HG02571 (cell line): ENCODE results near the gene PLK3.
"Not testable (repeated sequence)": the region's sequence is repeated elsewhere in the genome, so short reads cannot be mapped to it uniquely, and the experiment has no call there.

Experiments
- ATAC-seq: cut with Tn5 transposase; IDR thresholded peaks from one replicate; pipeline ENCODE4 v1.9.1; 2021; ENCODE audit warnings: mild to moderate bottlenecking, moderate library complexity; ENCODE audit not compliant: unreplicated experiment

Gene PLK3

DNA sequence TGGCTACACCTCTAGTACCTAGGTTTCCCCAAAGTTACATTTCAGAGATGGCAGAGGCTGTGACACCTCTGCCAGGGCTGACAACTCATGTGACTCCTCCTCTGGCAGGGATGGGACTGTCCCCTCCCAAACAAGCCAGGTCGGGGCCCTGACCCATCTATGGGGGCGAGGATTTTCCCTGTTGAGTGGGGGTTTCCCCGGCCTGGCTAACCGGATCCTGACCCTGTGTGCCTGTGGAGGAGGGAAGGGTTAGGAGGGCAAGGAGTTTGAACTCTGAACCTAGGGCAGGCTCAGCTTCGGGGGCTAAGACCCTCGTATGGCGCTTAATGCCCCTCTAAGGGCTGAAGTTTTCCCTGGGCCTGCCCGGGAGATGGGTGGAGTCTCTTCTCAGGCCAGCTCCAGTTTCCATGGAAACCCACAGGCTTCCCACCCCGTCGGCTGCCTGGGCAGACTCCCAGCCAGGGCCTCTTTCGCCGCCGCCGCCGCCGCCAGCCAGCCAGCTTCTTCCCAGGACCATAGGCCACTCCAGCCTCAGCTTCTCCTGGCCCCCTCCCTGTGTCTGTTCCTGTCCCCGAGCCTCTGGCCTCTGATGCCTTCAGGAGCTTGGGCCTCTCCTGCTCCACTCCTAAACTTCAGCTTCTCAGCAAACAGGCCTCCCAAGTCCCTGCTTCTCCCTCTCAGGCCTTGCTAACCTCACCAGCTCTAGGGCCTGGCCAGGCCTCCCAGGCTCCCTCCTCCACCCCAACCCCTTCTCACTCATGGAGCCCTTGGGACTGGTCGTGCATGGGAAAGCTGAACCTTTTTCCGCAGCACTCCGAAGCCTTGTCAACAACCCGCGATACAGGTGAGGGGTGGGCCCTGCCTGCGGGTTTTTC is 8.1 kb downstream of the PLK3 start, which contains the start of gene BTBD19:
Gene BTBD19, plus strand, starts transcription at position 461 of the 875 bp plus-strand sequence. Its CDS starts 298 bp downstream, at position 759.
- peak; percentile 33 for ATAC-seq

DNA sequence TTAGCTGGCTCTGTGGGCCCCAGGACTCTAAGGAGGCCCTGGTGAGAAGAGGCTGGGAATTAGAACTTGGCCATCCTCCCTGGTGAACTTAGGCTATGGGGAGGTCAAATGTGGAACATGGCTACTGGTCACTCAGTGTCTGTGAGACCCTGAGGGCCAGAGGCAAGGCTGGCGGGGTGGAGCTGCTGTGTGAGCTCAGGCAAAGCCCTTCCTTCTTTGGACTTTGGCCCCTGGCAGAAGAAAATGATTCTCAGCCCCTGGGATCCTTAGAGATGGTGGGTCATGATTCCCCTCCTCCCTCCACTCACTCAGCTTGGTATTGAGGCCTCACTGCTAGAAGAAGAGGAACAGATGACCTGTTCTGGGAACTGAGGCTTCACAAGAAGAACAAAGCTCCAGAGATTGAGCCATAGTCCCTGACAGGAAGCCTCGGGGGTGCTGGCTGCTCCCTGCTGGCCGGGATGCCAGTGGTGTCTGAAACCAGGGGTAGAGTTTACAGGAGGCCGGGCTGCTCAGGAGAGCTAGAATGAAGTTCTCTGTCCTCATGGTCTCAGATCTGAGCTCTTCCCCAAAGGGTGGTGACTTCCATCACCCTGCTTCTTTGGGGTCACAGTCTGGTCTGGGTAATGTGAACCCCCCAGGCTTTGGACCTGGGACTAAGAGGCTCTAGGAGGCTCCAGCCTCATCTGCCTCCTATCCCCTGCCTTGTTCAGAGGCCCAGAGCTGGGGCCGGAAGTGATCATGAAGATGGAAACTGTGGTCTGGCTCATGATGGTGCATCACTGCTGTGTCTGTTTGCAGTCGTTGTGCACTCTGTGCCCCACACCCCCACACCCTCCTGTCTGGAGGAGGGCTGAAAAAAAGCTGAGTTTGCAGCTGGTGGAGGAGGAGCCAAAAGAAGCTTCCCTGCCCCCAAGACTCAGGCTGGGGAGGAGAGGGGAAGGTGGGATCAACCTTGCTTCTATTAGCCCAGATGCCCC is 9.1 kb downstream of the PLK3 start:
- peak; percentile 39 for ATAC-seq

DNA sequence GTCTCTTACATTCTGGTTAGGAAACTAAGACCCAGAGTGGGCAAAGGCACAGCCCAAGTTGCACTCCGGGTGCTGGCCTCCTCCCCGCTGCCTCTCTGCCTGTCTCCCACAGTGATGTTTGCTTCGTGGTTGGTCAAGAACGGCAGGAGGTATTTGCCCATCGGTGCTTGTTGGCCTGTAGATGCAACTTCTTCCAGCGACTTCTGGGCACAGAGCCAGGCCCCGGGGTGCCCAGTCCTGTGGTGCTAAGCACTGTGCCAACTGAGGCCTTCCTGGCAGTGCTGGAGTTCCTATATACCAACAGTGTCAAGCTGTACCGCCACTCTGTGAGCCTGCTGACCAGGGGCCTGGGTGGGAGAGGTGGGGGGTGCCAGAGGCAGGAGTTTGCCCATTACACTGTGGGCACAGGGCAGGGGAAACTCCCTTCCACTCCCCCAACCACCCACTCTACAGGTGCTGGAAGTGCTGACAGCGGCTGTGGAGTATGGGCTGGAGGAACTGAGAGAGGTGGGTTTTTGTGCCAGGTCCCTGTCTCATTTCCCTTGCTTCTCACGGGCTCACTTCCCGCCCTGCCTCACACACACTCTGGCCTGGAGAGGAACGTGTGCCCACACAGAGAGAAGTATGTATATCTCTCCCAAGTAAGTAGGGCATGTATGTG is 10.1 kb downstream of the PLK3 start:
- no peak for ATAC-seq

DNA sequence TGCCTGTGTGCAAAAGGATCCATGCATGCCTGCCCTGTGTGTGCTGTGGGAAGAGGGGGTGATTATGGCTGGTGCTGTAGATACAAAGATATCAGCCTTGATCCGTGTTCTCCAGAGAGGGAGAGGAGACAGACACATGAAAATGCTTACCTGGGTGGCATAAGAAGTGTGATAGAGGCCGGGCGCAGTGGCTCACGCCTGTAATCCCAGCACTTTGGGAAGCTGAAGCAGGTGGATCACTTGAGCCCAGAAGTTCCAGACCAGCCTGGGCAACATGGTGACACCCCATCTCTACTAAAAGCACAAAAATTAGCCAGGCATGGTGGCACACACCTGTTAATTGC is 10.6 kb downstream of the PLK3 start:
- ATAC-seq, result not testable (repeated sequence)

DNA sequence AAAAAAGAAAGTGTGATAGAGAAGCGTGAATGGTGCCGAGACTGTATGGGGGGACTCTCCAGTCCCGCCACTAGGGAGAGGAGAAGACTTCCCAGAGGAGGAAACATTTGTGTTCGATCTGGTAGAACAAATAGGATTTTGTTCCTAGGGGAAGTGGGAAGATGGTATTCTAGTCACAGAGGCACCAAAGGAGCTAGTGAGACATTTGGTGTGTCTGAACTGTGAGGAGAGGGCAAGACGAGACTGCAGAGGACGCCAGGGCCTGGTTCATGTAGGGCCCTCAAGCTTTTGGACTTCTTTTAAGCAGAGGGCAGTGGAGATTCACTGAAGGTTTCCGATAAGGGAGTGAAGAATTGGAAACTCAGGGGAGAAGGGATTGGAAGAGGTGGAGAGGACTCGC is 11.1 kb downstream of the PLK3 start:
- no peak for ATAC-seq

DNA sequence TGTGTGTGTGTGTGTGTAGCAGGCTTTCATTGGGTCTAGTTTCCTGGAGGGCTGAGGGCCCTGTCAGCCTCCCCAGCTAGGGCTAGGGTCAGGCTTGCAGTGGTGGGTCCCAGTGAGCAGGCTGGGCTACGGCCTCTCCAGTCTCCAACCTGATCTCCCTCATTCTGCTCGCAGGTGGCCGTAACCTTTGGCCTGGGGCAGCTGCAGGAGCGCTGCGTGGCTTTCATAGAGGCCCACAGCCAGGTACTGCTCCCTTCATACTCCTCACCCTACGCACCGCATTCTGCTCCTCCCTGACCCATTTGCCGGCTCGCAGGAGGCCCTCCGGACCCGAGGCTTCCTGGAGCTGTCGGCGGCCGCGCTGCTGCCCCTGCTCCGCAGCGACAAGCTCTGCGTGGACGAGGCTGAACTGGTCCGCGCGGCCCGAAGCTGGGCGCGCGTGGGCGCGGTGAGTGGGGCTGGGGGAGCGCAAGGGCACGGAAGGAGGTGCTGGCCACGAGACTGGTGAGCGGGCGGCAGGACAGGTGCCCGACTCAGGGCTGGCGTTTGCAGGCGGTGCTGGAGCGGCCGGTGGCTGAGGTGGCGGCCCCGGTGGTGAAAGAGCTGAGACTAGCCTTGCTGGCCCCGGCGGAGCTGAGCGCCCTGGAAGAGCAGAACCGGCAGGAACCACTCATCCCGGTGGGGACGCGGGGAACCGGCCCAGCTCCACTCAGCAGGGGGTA is 12.8 kb downstream of the PLK3 start:
- ATAC-seq, result no peak

DNA sequence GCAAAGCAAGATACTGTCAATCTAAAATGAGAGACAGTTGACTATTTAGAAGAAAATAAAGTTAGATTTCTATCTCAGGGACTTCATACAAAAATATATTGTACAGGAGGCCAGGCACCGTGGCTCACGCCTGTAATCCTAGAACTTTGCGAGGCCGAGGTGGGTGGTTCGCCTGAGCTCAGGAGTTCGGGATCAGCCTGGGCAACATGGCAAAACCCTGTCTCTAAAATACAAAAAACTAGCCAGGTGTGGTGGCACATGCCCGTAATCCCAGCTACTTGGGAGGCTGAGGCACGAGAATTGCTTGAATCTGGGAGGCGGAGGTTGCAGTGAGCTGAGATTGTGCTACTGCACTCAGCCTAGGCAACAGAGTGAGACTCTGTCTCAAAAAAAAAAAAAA is 15.7 kb downstream of the PLK3 start:
- ATAC-seq, result not testable (repeated sequence)

DNA sequence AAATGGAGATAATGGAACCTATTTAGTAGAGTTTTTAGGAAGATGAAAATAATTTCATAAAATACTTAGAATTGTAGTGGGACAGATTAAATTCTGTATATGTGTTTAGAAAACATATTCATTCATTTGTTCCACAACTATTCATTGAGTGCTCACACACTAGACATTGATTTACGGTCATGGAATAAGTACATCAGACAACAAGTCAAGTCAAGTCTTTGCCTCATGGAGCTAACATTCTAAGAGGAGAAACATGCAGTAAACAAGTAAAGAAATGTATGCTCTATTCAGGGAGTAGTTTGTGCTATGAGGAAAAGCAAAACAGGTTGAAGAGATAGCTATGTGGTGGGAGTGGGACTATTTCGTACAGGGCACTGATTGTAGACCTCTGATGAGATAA is 17.1 kb downstream of the PLK3 start:
- ATAC-seq, result no peak

DNA sequence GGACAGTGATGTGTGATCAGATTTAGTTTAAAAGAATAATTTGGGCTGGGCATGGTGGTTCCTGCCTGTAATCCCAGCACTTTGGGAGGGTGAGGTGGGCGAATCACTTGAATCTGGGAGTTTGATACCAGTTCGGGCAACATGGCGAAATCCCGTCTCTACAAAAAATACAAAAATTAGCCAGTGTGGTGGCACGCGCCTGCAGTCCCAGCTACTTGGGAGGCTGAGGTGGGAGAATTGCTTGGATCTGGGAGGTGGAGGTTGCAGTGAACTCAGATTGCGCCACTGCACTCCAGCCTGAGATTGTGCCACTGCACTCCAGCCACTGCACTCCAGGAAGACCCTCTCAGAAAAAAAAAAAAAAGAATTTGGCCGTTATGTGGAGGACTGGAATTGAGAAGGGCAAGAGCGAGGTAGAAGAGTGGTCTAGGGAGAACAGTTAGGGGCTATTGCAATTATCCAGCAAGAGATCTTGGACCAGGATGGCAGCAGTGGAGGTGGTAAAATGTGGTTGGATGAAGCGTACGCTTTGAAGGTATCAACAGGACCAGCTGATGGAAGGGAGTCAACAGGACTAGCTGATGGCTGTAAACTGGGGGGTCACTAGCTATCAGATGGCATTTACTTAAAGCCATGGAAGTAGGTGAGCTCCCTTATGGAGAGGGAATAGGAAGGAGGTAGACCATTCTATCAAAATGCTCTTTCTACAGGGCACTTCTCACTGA is 17.8 kb downstream of the PLK3 start:
- no peak for ATAC-seq

DNA sequence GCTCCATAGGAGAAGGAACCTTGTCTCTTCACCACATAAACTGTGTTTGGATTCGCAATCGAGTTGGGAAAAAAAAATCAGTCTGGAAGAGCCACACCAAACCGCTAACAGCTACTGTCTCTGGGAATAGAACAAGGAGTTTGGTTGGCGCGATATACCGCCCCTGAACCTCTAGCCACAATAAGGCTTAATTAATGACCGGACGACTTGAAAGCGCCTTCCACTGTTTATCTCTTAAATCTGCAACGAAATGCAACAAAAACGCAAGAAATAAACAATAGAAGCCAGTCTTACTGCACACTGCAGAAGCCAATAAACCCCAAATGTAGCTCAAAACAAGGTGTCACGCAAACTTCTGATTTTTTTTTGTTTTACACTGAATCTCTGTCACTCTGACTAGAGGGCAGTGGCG is 19.0 kb downstream of the PLK3 start:
- ATAC-seq, result peak; percentile 3

DNA sequence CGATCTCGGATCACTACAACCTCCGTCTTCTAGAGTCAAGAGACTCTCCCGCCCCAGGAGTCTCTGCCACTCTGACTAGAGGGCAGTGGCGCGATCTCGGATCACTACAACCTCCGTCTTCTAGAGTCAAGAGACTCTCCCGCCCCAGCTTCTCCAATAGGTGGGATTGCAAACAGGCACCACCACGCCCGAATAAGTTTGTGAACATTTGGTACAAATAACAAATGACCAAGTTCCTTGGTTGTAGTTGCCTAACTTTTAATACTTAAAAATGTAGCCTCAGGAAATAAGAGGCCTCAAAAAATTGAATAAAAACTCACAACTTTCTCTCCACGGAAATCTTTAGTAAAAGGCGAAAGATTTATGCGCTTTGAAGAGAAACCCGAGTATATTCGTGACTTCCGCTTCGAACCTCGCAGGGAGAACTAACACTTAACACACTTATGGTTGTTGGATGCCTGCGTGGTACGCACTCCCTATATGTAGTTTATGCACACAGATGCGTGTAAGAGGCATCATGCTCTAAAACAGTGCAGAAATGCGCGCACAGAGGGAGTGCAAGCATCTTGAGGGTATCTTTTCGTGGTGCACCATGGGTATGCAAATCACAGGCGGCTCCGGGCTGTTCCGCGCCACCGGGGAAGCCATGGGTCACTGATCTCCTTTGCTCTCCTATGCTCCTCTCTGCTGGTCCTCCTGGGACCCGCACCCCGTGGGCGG is 19.6 kb downstream of the PLK3 start:
- ATAC-seq, result peak; percentile 76

DNA sequence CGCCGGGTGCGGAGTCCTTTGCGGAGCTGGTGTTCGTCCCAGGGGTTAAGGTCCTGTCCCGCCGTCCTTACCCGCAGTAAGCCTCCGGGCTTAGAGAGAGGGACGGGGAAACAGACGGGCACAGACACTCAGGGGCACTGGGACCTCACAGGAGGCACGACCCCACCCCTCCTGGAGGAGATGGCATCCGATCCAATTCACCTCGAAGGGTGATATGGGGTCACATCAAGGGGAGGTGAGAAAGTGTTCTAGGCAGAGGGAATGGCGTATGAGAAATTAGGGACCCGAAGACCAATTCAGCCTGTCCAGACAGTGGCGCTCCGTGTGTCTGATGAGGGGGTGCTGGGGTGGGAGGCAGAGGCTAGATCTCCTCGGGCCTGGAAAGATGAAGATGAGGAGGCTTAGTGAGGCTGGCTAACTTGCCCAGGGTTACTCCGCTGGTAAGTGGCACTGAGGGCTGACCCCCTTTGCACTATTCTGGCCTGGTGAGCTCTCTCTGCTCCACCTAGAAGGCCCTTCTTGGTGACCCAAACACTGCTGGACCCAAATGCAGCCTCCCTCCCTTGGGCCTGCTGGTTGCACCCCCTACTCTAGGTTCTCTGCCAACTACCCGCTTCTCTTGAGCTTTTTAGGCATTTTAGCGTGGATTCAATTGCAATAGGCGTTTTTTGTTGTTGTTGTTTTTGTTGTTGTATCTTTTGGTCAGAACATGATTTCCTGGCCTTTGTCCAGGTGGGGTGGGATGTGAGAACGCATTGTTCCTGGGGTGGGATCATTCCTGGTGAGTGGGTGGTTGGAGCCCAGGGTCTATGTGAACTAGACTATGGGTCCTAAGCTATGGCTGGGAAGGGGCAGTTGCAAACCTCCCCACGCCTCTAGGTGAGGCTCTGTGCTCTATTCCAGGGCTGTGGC is 20.4 kb downstream of the PLK3 start:
- no peak for ATAC-seq

DNA sequence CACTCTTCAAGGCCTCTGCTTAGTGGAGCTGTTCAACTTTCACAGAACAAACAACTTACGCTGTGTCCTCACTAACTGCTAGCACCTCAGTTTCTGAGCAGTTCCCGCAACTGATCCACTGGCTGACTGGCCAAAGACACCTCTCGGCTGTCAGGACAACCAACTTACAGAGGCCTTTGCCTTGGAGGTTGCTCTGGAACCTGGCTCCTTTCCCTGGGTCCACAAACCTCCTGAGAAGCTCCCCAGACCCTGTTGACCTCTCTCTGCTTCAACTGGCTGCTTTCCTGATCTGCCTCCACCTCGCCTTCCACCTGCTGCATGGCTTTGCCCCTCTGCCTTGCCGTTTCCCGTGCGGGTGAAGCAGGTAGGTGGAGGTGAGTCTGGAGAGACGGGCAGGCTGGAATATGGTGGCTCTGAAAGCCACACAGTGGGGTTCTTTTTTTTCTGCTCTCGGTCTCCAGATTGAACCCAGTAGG is 21.1 kb downstream of the PLK3 start:
- ATAC-seq, result no peak

DNA sequence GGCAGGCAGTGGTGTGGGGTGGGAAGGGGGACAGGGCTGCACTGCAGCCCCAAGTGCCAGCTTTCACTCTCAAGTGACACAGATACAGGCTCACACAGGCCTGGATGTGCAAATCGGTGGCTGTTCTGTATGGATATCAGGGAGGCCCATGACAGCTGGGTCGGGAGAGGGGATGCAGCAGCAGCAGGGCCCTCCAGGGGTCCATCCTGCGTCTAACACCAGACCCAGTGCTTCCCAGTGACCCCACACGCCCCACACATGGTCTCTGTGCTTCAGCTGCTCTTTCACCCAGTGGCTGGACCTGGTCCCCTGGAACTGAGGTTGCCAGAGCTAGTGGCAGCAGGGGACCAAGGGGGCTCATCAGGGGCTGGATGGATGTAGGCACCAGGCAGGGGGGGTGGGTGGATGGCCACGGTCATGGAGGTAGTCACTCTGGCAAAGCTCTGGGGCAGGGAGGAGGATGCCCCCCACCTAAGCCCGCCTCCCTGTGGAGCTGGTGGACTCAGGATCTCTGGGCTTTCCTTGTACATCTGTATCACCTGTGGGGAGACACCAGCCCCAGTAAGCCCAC is 22.0 kb downstream of the PLK3 start:
- ATAC-seq, result no peak

DNA sequence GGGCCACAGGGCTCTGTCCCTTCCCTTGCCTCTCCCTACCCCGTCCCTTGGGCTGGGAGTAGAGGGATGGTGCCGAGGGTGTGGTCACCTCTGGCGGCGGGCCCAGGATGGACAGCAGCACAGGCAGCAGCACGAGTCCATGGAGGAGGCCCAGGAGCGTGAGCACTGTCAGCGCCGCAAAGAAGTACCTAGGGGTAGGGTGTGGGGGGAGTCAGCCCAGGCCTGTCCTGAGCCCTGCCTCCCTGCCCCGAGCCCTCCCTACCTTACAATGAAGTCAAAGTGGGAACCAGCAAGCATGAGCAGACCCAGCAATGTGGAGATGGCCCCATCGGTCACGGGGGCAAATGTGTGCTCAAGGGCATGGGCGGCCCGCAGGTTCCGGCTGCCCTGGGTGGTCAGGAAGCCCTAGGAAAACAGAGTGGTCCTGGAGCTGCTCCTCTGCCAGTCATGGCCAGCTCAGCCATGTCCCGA is 22.8 kb downstream of the PLK3 start:
- ATAC-seq, result no peak

DNA sequence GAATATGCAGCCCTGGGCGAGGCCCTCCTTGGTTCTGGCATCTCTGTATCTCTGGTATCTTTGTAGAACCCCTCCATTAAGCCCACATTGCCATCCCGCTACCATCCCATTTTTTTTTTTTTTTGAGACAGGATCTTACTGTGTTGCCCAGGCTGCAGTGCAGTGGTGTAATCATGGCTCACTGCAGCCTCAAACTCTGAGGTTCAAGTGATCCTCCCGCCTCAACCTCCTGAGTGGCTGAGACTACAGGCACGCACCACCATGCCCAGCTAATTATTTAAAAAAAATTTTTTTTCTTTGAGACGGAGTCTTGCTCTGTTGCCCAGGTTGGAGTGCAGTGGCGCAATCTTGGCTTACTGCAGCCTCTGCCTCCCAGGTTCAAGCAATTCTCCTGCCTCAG is 24.2 kb downstream of the PLK3 start:
- not testable (repeated sequence) for ATAC-seq

DNA sequence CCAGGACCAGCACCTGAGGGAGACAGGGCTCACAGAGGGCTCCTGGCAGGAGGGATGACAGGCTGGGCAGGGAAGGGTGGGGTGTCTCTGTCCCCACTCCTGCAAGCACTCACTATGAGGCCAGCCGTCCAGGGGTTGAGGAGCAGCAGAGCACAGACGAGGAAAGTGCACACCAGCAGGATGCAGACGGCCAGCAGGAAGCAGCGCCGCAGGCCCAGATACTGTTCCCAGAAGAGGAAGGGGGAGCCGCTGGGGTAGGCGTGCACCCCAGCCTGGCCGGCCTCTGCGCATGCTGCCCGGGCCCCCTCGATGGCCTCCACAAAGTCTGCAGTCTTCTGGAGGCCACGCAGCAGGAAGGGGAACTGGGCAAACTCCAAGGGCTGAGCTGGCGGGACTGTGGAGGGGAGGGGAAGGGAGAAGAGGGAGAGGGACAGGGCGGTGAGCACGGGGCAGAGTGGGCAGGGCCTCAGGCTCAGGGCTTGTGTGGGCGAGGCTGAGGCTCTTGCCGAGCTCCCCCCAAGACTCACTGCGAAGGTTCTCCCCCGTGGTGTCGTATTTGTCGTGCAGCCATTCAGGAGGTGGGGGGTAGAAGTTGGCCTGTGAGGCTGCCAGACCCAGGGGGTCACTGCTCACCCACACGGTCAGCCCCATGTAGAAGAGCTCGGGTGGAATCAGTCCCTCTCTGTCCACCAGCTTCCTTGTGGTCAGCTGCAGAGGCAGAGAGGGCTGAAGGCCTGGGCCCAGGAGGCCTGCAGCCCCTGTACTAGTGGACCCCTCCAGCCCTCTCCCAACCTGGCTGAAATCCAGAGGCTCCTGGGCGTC is 26.4 kb downstream of the PLK3 start:
- ATAC-seq, result no peak
